Stimulated activated naive CD8-positive, alpha-beta T cell treated with anti-CD3 and anti-CD28 coated beads, Interleukin-15, Interleukin-2, amounts not matched to agents 100 U/mL and 50 U/mL, for 24 hours (primary cell): ENCODE measurements around the gene SLC13A5.
"Not testable (repeated sequence)": the region's sequence is repeated elsewhere in the genome, so short reads cannot be mapped to it uniquely, and the experiment has no call there.

ENCODE experiments used
- ATAC-seq: fragments of 150-1000 bp; cut with Tn5 transposase; one replicate; pipeline ENCODE4 v1.10.0; 2021
- DNase-seq: peaks from one replicate; pipeline ENCODE4 v3.0.0; 2021

Gene SLC13A5

GRCh38 chr17:6660805-6661463, 52.2 kb downstream of the SLC13A5 start:
- DNase-seq, result no peak
- peak; percentile 41 for ATAC-seq

- no peak for DNase-seq
- ATAC-seq, result no peak
These were observed 53.1 kb downstream of the SLC13A5 start for GRCh38 chr17:6660101-6660500.

- ATAC-seq, DNase-seq: not testable (repeated sequence)
These were observed 54.8 kb downstream of the SLC13A5 start for GRCh38 chr17:6658411-6658810.

GRCh38 chr17:6657633-6658287, 55.4 kb downstream of the SLC13A5 start:
- ATAC-seq (no peak), DNase-seq (no peak)

GRCh38 chr17:6656797-6657632, 56.2 kb downstream of the SLC13A5 start:
- peak; percentile 55 for DNase-seq
- ATAC-seq, result peak; percentile 68

- ATAC-seq, DNase-seq: not testable (repeated sequence)
These were observed 57.3 kb downstream of the SLC13A5 start for GRCh38 chr17:6655732-6656361.

- no peak for DNase-seq
- ATAC-seq, result no peak
These were observed 58.1 kb downstream of the SLC13A5 start for GRCh38 chr17:6654841-6655731.

GRCh38 chr17:6651919-6652452, 61.2 kb downstream of the SLC13A5 start:
- ATAC-seq (peak; percentile 9), DNase-seq (peak; percentile 53)

GRCh38 chr17:6651354-6651918, 61.7 kb downstream of the SLC13A5 start, which contains the start of the genes C17orf100 and MED31:
Gene C17orf100, plus strand, starts transcription at chr17:6651762. Its CDS starts 152 bp downstream, at chr17:6651914.
Gene MED31, minus strand, starts transcription at chr17:6651605. Its CDS starts 77 bp downstream, at chr17:6651528.
- ATAC-seq, result peak; percentile 99
- DNase-seq, result peak; percentile 96

- DNase-seq (no peak), ATAC-seq (no peak)
These were observed 65.0 kb downstream of the SLC13A5 start for GRCh38 chr17:6648181-6648580.

GRCh38 chr17:6643451-6644125, 69.6 kb downstream of the SLC13A5 start:
- DNase-seq, result no peak
- no peak for ATAC-seq

- DNase-seq (no peak), ATAC-seq (no peak)
These were observed 70.6 kb downstream of the SLC13A5 start for GRCh38 chr17:6642592-6642991.

GRCh38 chr17:6641247-6641863, 71.8 kb downstream of the SLC13A5 start:
- ATAC-seq (no peak), DNase-seq (no peak)

- ATAC-seq (peak; percentile 92), DNase-seq (peak; percentile 97)
These were observed 72.5 kb downstream of the SLC13A5 start, which contains the start of the genes KIAA0753 and TXNDC17 for GRCh38 chr17:6640536-6641246. Gene KIAA0753, minus strand, starts transcription at chr17:6640711. Its CDS starts 5,608 bp downstream, at chr17:6635103. Gene TXNDC17, plus strand, starts transcription at chr17:6641060. Its CDS starts 23 bp downstream, at chr17:6641083.

GRCh38 chr17:6639586-6640535, 73.3 kb downstream of the SLC13A5 start:
- ATAC-seq, result peak; percentile 16
- DNase-seq, result peak; percentile 45

- DNase-seq (peak; percentile 24), ATAC-seq (no peak)
These were observed 74.1 kb downstream of the SLC13A5 start for GRCh38 chr17:6639014-6639585.
